GM12878 (cell line): ENCODE measurements around the gene PSORS1C2. TPM values are rescaled to one million over a fixed set of nuclear protein-coding genes. Genes with fewer than 3 reads are reported as not detected.

Experiments
- ATAC-seq: fragments of 200-7000 bp; cut with Tn5 transposase; 3 replicates; pipeline ENCODE4 v1.9.1; 2020; ENCODE audit warnings: mild to moderate bottlenecking, moderate library complexity
- BruUV-seq: library from RNA; stranded (reverse); fragments of 400-500 nt; replicated peaks from 2 replicates; lab custom pipeline; 2021; lab: Mats Ljungman, UMichigan
- CTCF ChIA-PET: fragments of 300-600 bp; sonication (Branson Sonifier 250); formaldehyde crosslinking; extraction: SDS; loops from one replicate; lab custom pipeline; 2021; ENCODE audit warnings: inconsistent platforms; lab: Yijun Ruan, JAX
- POLR2A ChIA-PET: fragments of 350-600 bp; formaldehyde crosslinking; extraction: SDS; loops from one replicate; lab custom pipeline; 2021; ENCODE audit warnings: inconsistent platforms; lab: Charles Lee
- RAD21 ChIA-PET: fragments of 300-600 bp; sonication (Branson Sonifier 250); formaldehyde crosslinking; loops from one replicate; lab custom pipeline; 2023; ENCODE audit warnings: antibody characterized with exemption; ENCODE audit not compliant: unreplicated experiment; lab: Charles Lee
- SMC1A ChIA-PET: fragments of 300-600 bp; sonication (Branson Sonifier 250); formaldehyde crosslinking; loops from one replicate; lab custom pipeline; 2023; ENCODE audit not compliant: unreplicated experiment, uncharacterized antibody; lab: Charles Lee
- DNase-seq: peaks from one replicate; pipeline ENCODE4 v3.0.0-alpha.2; 2011; ENCODE audit warnings: low read depth, low spot score
- FAIRE-seq: peaks from 3 replicates; lab custom pipeline; 2011; peaks lifted over from hg19 to GRCh38; lab: Jason Lieb, UNC
- H2AFZ ChIP-seq: 2 replicates; pipeline ENCODE4 v1.6.0; 2011; ENCODE audit warnings: low read depth, low read length, control low read depth; ENCODE audit not compliant: control insufficient read depth
- H3K27ac ChIP-seq: 2 replicates; pipeline ENCODE4 v1.5.1; 2011; ENCODE audit warnings: control low read depth; ENCODE audit not compliant: control insufficient read depth, insufficient read depth
- H3K27me3 ChIP-seq, 2 experiments: replicated peaks in 1 of 2; 2 replicates each; pipeline versions ENCODE4 v1.6.0 to v1.6.1; 2011; ENCODE audit warnings: low read length in 1 of 2; ENCODE audit not compliant: control insufficient read depth in 2 of 2, insufficient read depth in 2 of 2
- H3K36me3 ChIP-seq, 2 experiments: 2 replicates each; pipeline ENCODE4 v1.5.1; 2011; ENCODE audit warnings: low read length in 1 of 2; ENCODE audit not compliant: control insufficient read depth in 2 of 2, insufficient read depth in 2 of 2
- H3K4me1 ChIP-seq: 2 replicates; pipeline ENCODE4 v1.6.1; 2011; ENCODE audit warnings: mild to moderate bottlenecking, low read length, moderate library complexity, mixed read lengths; ENCODE audit not compliant: control insufficient read depth, insufficient read depth
- H3K4me2 ChIP-seq: 2 replicates; pipeline ENCODE4 v1.6.0; 2011; ENCODE audit warnings: control low read depth; ENCODE audit not compliant: control insufficient read depth, insufficient read depth
- H3K4me3 ChIP-seq: fragments of 200-600 bp; sonication (generic); 2 replicates; pipeline ENCODE4 v1.5.1; 2016
- H3K79me2 ChIP-seq: 2 replicates; pipeline ENCODE4 v1.6.0; 2011; ENCODE audit warnings: low read length; ENCODE audit not compliant: control insufficient read depth, insufficient read depth
- H3K9ac ChIP-seq: 2 replicates; pipeline ENCODE4 v1.8.0; 2011; ENCODE audit warnings: low read length, control low read depth, mixed read lengths; ENCODE audit not compliant: control insufficient read depth, insufficient read depth
- H3K9me3 ChIP-seq: replicated peaks from 3 replicates; pipeline ENCODE4 v1.5.1; 2011; ENCODE audit warnings: mild to moderate bottlenecking, low read length; ENCODE audit not compliant: control insufficient read depth, insufficient read depth
- H4K20me1 ChIP-seq: 2 replicates; pipeline ENCODE4 v1.6.0; 2011; ENCODE audit not compliant: control insufficient read depth, insufficient read depth
- CTCF ChIP-seq, 3 experiments: IDR thresholded peaks in 2 of 3; conservative IDR thresholded peaks in 1 of 3; 2 replicates each; pipeline ENCODE4 v1.5.1; 2011; ENCODE audit warnings: low read depth in 3 of 3, low read length in 3 of 3, mild to moderate bottlenecking in 3 of 3, control low read depth in 2 of 3, moderate library complexity in 2 of 3, inconsistent platforms in 1 of 3, mixed read lengths in 1 of 3; ENCODE audit not compliant: control insufficient read depth in 2 of 3, insufficient read depth in 1 of 3; ENCODE audit errors: extremely low read depth in 1 of 3
- MTA3 ChIP-seq: IDR thresholded peaks from 2 replicates; pipeline ENCODE4 v1.6.1; 2012; ENCODE audit warnings: low read length, inconsistent platforms, borderline replicate concordance
- WGBS: methylation state at CpG from one replicate; pipeline ENCODE4 v1.1.6; 2016; ENCODE audit warnings: low lambda C conversion rate; ENCODE audit not compliant: insufficient replicate concordance, insufficient coverage; ENCODE audit errors: missing lambda C conversion rate; 5-methylcytosine and 5-hydroxymethylcytosine counted together
- in situ Hi-C: fragments of 300-500 bp; cut with MboI; formaldehyde crosslinking; loops from 9 replicates; pipeline ENCODE4 v1.14.3; 2018; ENCODE audit warnings: mixed read lengths
- intact Hi-C: fragments of 100-400 bp; cut with micrococcal nuclease; formaldehyde crosslinking; loops from one replicate; pipeline ENCODE4 v1.14.2; 2022; ENCODE audit not compliant: unreplicated experiment
- polyA plus RNA-seq, 11 experiments: library from polyadenylated mRNA; depleted of rRNA in 4 of 11; unstranded in 6 of 11; stranded (reverse) in 5 of 11; fragments of >200 nt; fragmentation: Nextera tagmentation in 4 of 11; fragmentation: Illumina TruSeq in 1 of 11; extraction: Ambion mirVana in 4 of 11; extraction: Trizol in 1 of 11; gene quantifications; 1 replicate in 1 of 11; 2 replicates in 10 of 11; pipeline versions ENCODE4 v1.2.1 to v1.2.3, GENCODE V29; 2011 to 2016; ENCODE audit warnings: inconsistent platforms in 2 of 11, missing spikeins in 2 of 11, low read depth in 1 of 11
- total RNA-seq, 4 experiments: library from RNA; depleted of rRNA in 3 of 4; stranded (reverse); fragments of >200 nt in 3 of 4; fragmentation: Illumina TruSeq in 1 of 4; extraction: Trizol in 1 of 4; gene quantifications; 2 replicates each; pipeline versions ENCODE4 v1.2.1 to v1.2.3, GENCODE V29; 2013 to 2021

Gene PSORS1C2
- total and polyA plus RNA-seq, 10 of the 15 experiments (the other 5 are each of a cell fraction or from before 2014, with no cell fraction given), result not detected

- DNase-seq (no peak), ATAC-seq (peak; percentile 21; the same call in 2 of the 3 replicates), FAIRE-seq (no peak)
- H4K20me1 ChIP-seq, result no peaks in the 10 kb centered on the region
- ChIA-PET POLR2A (no interaction called here), RAD21 (interaction anchor here (0.6 to 1.0 kb wide), 2 partner anchors 12 to 202 kb away, joined by 3 read pairs; no protein-coding TSS in a partner anchor), CTCF (interaction anchor here (1.0 to 3.0 kb wide), 5 partner anchors 12 to 35 kb away, joined by 3 to 11 read pairs (median 3); no protein-coding TSS in a partner anchor), SMC1A (interaction anchor here (1.0 kb wide), 2 partner anchors 17 to 28 kb away, joined by 3 to 5 read pairs; no protein-coding TSS in a partner anchor)
- no peak overlapping the region for H3K9ac ChIP-seq
- WGBS, result 24% methylated on average over 9 of the region's 9 CpGs
- H3K27me3 ChIP-seq, result peaks cover 3 to 4% of the 10 kb centered on the region in 2 experiments; a peak in 3 of 4 replicates
- H3K79me2 ChIP-seq, result no peaks in the 10 kb centered on the region
- H3K27ac ChIP-seq, result no peak overlapping the region
- H3K9me3 ChIP-seq, result no peaks in the 10 kb centered on the region
- no peak overlapping the region for H3K4me3 ChIP-seq
- no peaks in the 10 kb centered on the region for H3K36me3 ChIP-seq
- TF ChIP-seq CTCF (IDR thresholded peaks at IDR 0.05 in 2 of 3, conservative IDR thresholded peaks at IDR 0.05 in 1 of 3; ENCODE audit: control insufficient read depth in 2 of 3, extremely low read depth in 1 of 3, insufficient read depth in 1 of 3, low read depth in 3 of 3, low read length in 3 of 3), result 0 out of 6 replicates have a peak, but pooled peaks of 1 of the 3 experiments have one; percentile 15
- no peak for TF ChIP-seq MTA3
- H2AFZ ChIP-seq, result no peak overlapping the region; the same call in 1 of the 2 replicates
- BruUV-seq, result no TSS peak
- no peak overlapping the region for H3K4me2 ChIP-seq
- no peaks in the 10 kb centered on the region for H3K4me1 ChIP-seq
- in situ Hi-C loops, result no loop called here
- intact Hi-C loops, result no loop called here
Observed at GRCh38 chr6:31114970-31115849, 23.7 kb downstream of the PSORS1C2 start.
